Prostate gland (tissue), 2 donors: ENCODE measurements around the gene CPS1.

Source experiments
- CTCF ChIP-seq, 4 experiments: fragments of 200-600 bp in 2 of 4; fragments of 450-650 bp in 2 of 4; sonication (generic) in 2 of 4; IDR thresholded peaks; 1 replicate in 3 of 4; 2 replicates in 1 of 4; pipeline ENCODE4 v1.5.1; 2016 to 2019; ENCODE audit warnings: antibody characterized with exemption in 4 of 4, mild to moderate bottlenecking in 2 of 4, moderate library complexity in 2 of 4
- POLR2A ChIP-seq: fragments of 450-650 bp; IDR thresholded peaks from one replicate; pipeline ENCODE4 v1.6.1; 2016; ENCODE audit warnings: antibody characterized with exemption, mild to moderate bottlenecking
- POLR2AphosphoS5 ChIP-seq: sonication (generic); formaldehyde crosslinking; IDR thresholded peaks from one replicate; pipeline ENCODE4 v1.6.1; 2017; ENCODE audit warnings: antibody characterized with exemption

GRCh38 chr2:210523650-210524289 lies 32.6 kb upstream of the CPS1 start:
- no peak for TF ChIP-seq CTCF (IDR thresholded peaks at IDR 0.05)
- no peak for TF ChIP-seq POLR2A
- no peak for TF ChIP-seq POLR2AphosphoS5
